Measurements from ENCODE around the gene TIPARP.
"Not testable (repeated sequence)": the region's sequence is repeated elsewhere in the genome, so short reads cannot be mapped to it uniquely, and the experiment has no call there.

The TIPARP gene

GRCh38 chr3:156648086-156648485 lies 26.3 kb upstream of the TIPARP start:
- H3K36me3 ChIP-seq (replicated peaks in 1 of 2; ENCODE audit: control insufficient read depth in 2 of 2, insufficient read depth in 2 of 2, low read length in 2 of 2) = no peaks in the 10 kb centered on the region
- H3K79me1 ChIP-seq (ENCODE audit: low read depth, low read length) = peaks cover 1% of the 10 kb centered on the region
- no CpG with 5 or more reads among the region's 3 CpGs for WGBS, 2 donors (ENCODE audit: extremely low coverage in 2 of 2, insufficient read length in 2 of 2, insufficient replicate concordance in 1 of 2)
- H2BK15ac ChIP-seq (ENCODE audit: low read length) = no peak overlapping the region
- no peak overlapping the region for H2BK12ac ChIP-seq (ENCODE audit: low read length)
- H3K4ac ChIP-seq (ENCODE audit: low read length) = no peak overlapping the region
- no peak overlapping the region for H2AFZ ChIP-seq (ENCODE audit: low read length)
- H3K27me3 ChIP-seq (ENCODE audit: control insufficient read depth in 3 of 3, insufficient read depth in 3 of 3, low read depth in 1 of 3, low read length in 3 of 3) = no peaks in the 10 kb centered on the region
- H3K9me3 ChIP-seq (replicated peaks in 1 of 2; ENCODE audit: control insufficient read depth in 2 of 2, insufficient read depth in 1 of 2, low read depth in 1 of 2, low read length in 2 of 2) = no peaks in the 10 kb centered on the region
- no peak overlapping the region for H2AK5ac ChIP-seq (ENCODE audit: low read depth, low read length)
- H3K4me2 ChIP-seq (ENCODE audit: insufficient read depth, low read length, poor library complexity, severe bottlenecking) = no peak overlapping the region
- no peak for DNase-seq (ENCODE audit: low spot score)
- H2BK120ac ChIP-seq (ENCODE audit: low read depth, low read length) = no peak overlapping the region
- H3K4me3 ChIP-seq (ENCODE audit: low read length in 2 of 2) = no peak overlapping the region
- H4K8ac ChIP-seq (ENCODE audit: low read depth, low read length) = no peak overlapping the region
- no peak overlapping the region for H3K27ac ChIP-seq (replicated peaks; ENCODE audit: low read length)
- no peak overlapping the region for H3K14ac ChIP-seq (ENCODE audit: low read length)
- no peak overlapping the region for H3K18ac ChIP-seq (ENCODE audit: low read length)
- H3K9ac ChIP-seq (ENCODE audit: low read depth, low read length, poor library complexity) = no peak overlapping the region
- H3K23ac ChIP-seq (ENCODE audit: low read depth, low read length, poor library complexity) = no peak overlapping the region
- H3K4me1 ChIP-seq (ENCODE audit: control insufficient read depth in 2 of 2, insufficient read depth in 1 of 2, low read depth in 1 of 2, low read length in 2 of 2) = peaks cover 9 to 13% of the 10 kb centered on the region in 2 donors
- no peak overlapping the region for H2BK5ac ChIP-seq (ENCODE audit: low read length)
- no peak overlapping the region for H4K91ac ChIP-seq (ENCODE audit: low read depth, low read length, poor library complexity)

DNA sequence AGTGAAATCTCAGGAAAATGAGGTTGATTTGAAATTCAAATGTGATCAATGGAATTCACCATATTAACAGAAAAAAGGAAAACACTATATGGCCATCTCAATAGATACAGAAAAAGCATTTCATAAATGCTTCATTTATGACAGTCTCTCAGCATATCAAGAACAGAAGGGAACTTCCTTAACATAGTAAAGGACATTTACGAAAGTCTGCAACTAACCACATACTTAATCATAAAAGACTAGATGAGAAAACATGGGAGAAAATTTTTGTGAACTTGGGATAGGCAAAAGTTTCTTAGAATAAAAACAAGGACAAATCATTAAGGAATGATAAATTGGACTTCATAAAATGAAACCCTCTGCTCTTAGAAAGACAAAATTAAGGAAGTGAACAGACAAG lies 24.7 kb upstream of the TIPARP start:
- Histone ChIP-seq H3K23ac (ENCODE audit: low read depth, low read length, poor library complexity) (no peak overlapping the region), H3K36me3 (replicated peaks in 1 of 2; ENCODE audit: control insufficient read depth in 2 of 2, insufficient read depth in 2 of 2, low read length in 2 of 2) (no peaks in the 10 kb centered on the region), H2AK5ac (ENCODE audit: low read depth, low read length) (no peak overlapping the region), H3K9ac (ENCODE audit: low read depth, low read length, poor library complexity) (no peak overlapping the region), H2BK15ac (ENCODE audit: low read length) (no peak overlapping the region), H3K27ac (replicated peaks; ENCODE audit: low read length) (no peak overlapping the region), H4K91ac (ENCODE audit: low read depth, low read length, poor library complexity) (no peak overlapping the region), H4K8ac (ENCODE audit: low read depth, low read length) (no peak overlapping the region), H3K14ac (ENCODE audit: low read length) (no peak overlapping the region), H3K4me3 (ENCODE audit: low read length in 2 of 2) (no peak overlapping the region), H3K4ac (ENCODE audit: low read length) (no peak overlapping the region), H2BK12ac (ENCODE audit: low read length) (no peak overlapping the region), H2BK120ac (ENCODE audit: low read depth, low read length) (no peak overlapping the region), H3K4me1 (ENCODE audit: control insufficient read depth in 2 of 2, insufficient read depth in 1 of 2, low read depth in 1 of 2, low read length in 2 of 2) (peaks cover 0 to 2% of the 10 kb centered on the region in 2 donors), H3K79me1 (ENCODE audit: low read depth, low read length) (peaks cover 1% of the 10 kb centered on the region), H2AFZ (ENCODE audit: low read length) (no peak overlapping the region), H3K27me3 (ENCODE audit: control insufficient read depth in 3 of 3, insufficient read depth in 3 of 3, low read depth in 1 of 3, low read length in 3 of 3) (no peaks in the 10 kb centered on the region), H3K9me3 (replicated peaks in 1 of 2; ENCODE audit: control insufficient read depth in 2 of 2, insufficient read depth in 1 of 2, low read depth in 1 of 2, low read length in 2 of 2) (no peaks in the 10 kb centered on the region), H2BK5ac (ENCODE audit: low read length) (no peak overlapping the region), H3K18ac (ENCODE audit: low read length) (no peak overlapping the region), H3K4me2 (ENCODE audit: insufficient read depth, low read length, poor library complexity, severe bottlenecking) (no peak overlapping the region)
- WGBS, 2 donors (ENCODE audit: extremely low coverage in 2 of 2, insufficient read length in 2 of 2, insufficient replicate concordance in 1 of 2) = no CpG with 5 or more reads among the region's 1 CpG
- no peak for DNase-seq (ENCODE audit: low spot score)

GRCh38 chr3:156652661-156653060 lies 21.7 kb upstream of the TIPARP start:
- not testable (repeated sequence) for H3K79me1 ChIP-seq (ENCODE audit: low read depth, low read length); H3K18ac ChIP-seq (ENCODE audit: low read length); H2BK12ac ChIP-seq (ENCODE audit: low read length); H3K9me3 ChIP-seq (replicated peaks in 1 of 2; ENCODE audit: control insufficient read depth in 2 of 2, insufficient read depth in 1 of 2, low read depth in 1 of 2, low read length in 2 of 2); H4K91ac ChIP-seq (ENCODE audit: low read depth, low read length, poor library complexity); H3K27ac ChIP-seq (replicated peaks; ENCODE audit: low read length); H2BK5ac ChIP-seq (ENCODE audit: low read length); H3K4ac ChIP-seq (ENCODE audit: low read length); H3K27me3 ChIP-seq (ENCODE audit: control insufficient read depth in 3 of 3, insufficient read depth in 3 of 3, low read depth in 1 of 3, low read length in 3 of 3); H3K23ac ChIP-seq (ENCODE audit: low read depth, low read length, poor library complexity); H2AK5ac ChIP-seq (ENCODE audit: low read depth, low read length); DNase-seq (ENCODE audit: low spot score); H2BK15ac ChIP-seq (ENCODE audit: low read length); H3K4me2 ChIP-seq (ENCODE audit: insufficient read depth, low read length, poor library complexity, severe bottlenecking); H3K4me1 ChIP-seq (ENCODE audit: control insufficient read depth in 2 of 2, insufficient read depth in 1 of 2, low read depth in 1 of 2, low read length in 2 of 2); H4K8ac ChIP-seq (ENCODE audit: low read depth, low read length); H3K4me3 ChIP-seq (ENCODE audit: low read length in 2 of 2); H2BK120ac ChIP-seq (ENCODE audit: low read depth, low read length); H3K9ac ChIP-seq (ENCODE audit: low read depth, low read length, poor library complexity); H3K14ac ChIP-seq (ENCODE audit: low read length); H3K36me3 ChIP-seq (replicated peaks in 1 of 2; ENCODE audit: control insufficient read depth in 2 of 2, insufficient read depth in 2 of 2, low read length in 2 of 2); H2AFZ ChIP-seq (ENCODE audit: low read length)
- no CpG with 5 or more reads among the region's 2 CpGs for WGBS, 2 donors (ENCODE audit: extremely low coverage in 2 of 2, insufficient read length in 2 of 2, insufficient replicate concordance in 1 of 2)

DNA sequence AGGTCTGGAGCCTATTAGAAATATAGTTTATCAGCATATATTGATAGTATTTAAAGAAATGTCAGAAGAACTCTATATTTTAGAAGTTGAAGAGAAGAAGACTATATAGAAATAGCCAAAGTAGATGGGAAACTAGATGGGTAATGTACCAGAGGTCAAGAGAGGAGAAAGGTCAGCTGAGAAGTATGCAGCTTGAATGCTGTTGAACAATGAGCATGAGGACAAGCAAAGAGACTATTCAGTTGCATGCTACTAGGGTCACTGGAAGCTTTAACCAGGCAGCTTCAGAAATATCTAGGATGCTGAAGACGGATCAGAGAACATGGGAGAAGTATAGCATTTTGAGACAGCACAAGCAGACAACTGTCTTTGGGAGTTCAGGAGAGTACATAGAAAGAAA lies 19.6 kb upstream of the TIPARP start:
- Histone ChIP-seq H4K91ac (ENCODE audit: low read depth, low read length, poor library complexity) (no peak overlapping the region), H2BK120ac (ENCODE audit: low read depth, low read length) (no peak overlapping the region), H3K14ac (ENCODE audit: low read length) (no peak overlapping the region), H3K9ac (ENCODE audit: low read depth, low read length, poor library complexity) (no peak overlapping the region), H3K9me3 (replicated peaks in 1 of 2; ENCODE audit: control insufficient read depth in 2 of 2, insufficient read depth in 1 of 2, low read depth in 1 of 2, low read length in 2 of 2) (no peaks in the 10 kb centered on the region), H3K18ac (ENCODE audit: low read length) (no peak overlapping the region), H3K79me1 (ENCODE audit: low read depth, low read length) (no peaks in the 10 kb centered on the region), H3K4ac (ENCODE audit: low read length) (no peak overlapping the region), H3K27ac (replicated peaks; ENCODE audit: low read length) (no peak overlapping the region), H2BK5ac (ENCODE audit: low read length) (no peak overlapping the region), H3K36me3 (replicated peaks in 1 of 2; ENCODE audit: control insufficient read depth in 2 of 2, insufficient read depth in 2 of 2, low read length in 2 of 2) (no peaks in the 10 kb centered on the region), H4K8ac (ENCODE audit: low read depth, low read length) (no peak overlapping the region), H3K27me3 (ENCODE audit: control insufficient read depth in 3 of 3, insufficient read depth in 3 of 3, low read depth in 1 of 3, low read length in 3 of 3) (peaks cover 0 to 13% (median 0%) of the 10 kb centered on the region in 3 experiments), H2AFZ (ENCODE audit: low read length) (no peak overlapping the region), H2AK5ac (ENCODE audit: low read depth, low read length) (no peak overlapping the region), H3K4me1 (ENCODE audit: control insufficient read depth in 2 of 2, insufficient read depth in 1 of 2, low read depth in 1 of 2, low read length in 2 of 2) (no peaks in the 10 kb centered on the region), H3K4me3 (ENCODE audit: low read length in 2 of 2) (no peak overlapping the region), H3K4me2 (ENCODE audit: insufficient read depth, low read length, poor library complexity, severe bottlenecking) (no peak overlapping the region), H3K23ac (ENCODE audit: low read depth, low read length, poor library complexity) (no peak overlapping the region), H2BK12ac (ENCODE audit: low read length) (no peak overlapping the region), H2BK15ac (ENCODE audit: low read length) (no peak overlapping the region)
- no peak for DNase-seq (ENCODE audit: low spot score)
- WGBS, 2 donors (ENCODE audit: extremely low coverage in 2 of 2, insufficient read length in 2 of 2, insufficient replicate concordance in 1 of 2) = no CpG with 5 or more reads among the region's 1 CpG

Data from neuronal stem cell (in vitro differentiated cells).